Kidney capillary endothelial cell (primary cell): ENCODE data around the gene VAT1.
"Not testable (repeated sequence)": the region's sequence is repeated elsewhere in the genome, so short reads cannot be mapped to it uniquely, and the experiment has no call there.

Source experiments
- DNase-seq: peaks from one replicate; pipeline ENCODE4 v3.0.0-alpha.2; 2018; ENCODE audit warnings: low spot score

Gene VAT1

GRCh38 chr17:42973323-42973722 is 48.9 kb downstream of the VAT1 start:
- DNase-seq: not testable (repeated sequence)

GRCh38 chr17:42971589-42971988 is 50.6 kb downstream of the VAT1 start:
- DNase-seq: no peak

- DNase-seq: no peak
Observed at GRCh38 chr17:42969001-42969581, 53.1 kb downstream of the VAT1 start.

- no peak for DNase-seq
Observed at GRCh38 chr17:42967925-42968324, 54.3 kb downstream of the VAT1 start.
